Fibroblast of lung (primary cell): ENCODE measurements around the gene DSCAML1.

ENCODE experiments used
- CTCF ChIP-seq, 2 donors: IDR thresholded peaks in 1 of 2; conservative IDR thresholded peaks in 1 of 2; 1 replicate in 1 of 2; 2 replicates in 1 of 2; pipeline ENCODE4 v1.5.1; 2011 to 2012; ENCODE audit warnings: low read length in 2 of 2, control low read depth in 1 of 2, inconsistent platforms in 1 of 2, low read depth in 1 of 2, mild to moderate bottlenecking in 1 of 2
- EZH2 ChIP-seq: IDR thresholded peaks from 2 replicates; pipeline ENCODE4 v1.5.1; 2012; ENCODE audit warnings: low read length, control low read depth, mild to moderate bottlenecking; ENCODE audit errors: missing control alignments

DNA sequence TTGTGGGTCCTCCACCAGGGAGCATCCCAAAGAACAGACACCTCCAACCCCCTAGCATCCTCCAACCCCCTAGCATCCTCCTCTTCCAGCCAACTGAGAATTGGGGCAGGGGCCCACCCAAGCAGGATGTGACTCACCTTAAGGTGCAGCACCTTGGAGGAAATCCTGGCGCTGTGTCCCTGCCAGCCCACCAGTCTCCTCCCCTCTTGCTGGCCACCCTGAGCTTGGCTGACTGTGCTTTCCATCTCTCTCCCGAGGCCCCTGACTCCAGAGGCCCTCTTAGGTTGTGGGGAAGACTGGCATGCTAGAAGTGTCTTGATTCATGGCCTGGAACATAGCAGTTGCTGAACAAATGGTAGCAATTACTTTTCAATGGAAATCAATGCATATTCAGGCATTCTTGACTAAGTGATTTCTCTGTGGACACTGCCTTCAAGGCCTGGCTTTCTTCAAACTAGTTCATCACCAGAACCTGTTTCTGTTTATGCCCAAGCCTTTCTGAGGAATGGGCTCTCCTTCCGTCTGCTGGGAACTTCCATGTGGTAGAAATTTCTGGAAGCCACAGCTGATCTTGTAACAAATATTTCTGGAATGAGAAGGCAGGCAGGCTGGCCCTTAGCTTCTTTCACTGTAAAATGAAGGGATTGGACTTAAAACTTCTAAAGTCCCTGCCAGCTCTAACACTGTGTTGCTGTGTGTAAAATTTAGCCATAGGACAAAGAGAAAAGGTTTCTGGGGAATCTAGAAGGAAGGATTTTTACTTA is 408.8 kb downstream of the DSCAML1 start:
- no peak for TF ChIP-seq EZH2
- no peak for TF ChIP-seq CTCF (conservative IDR thresholded peaks at IDR 0.05 in 1 of 2, IDR thresholded peaks at IDR 0.05 in 1 of 2; ENCODE audit: low read depth in 1 of 2, low read length in 2 of 2)
